ENCODE data around the gene GPX1.
A peak's percentile ranks its signal among the peaks of the same experiment; 100 is the strongest.
"Not testable (repeated sequence)": the region's sequence is repeated elsewhere in the genome, so short reads cannot be mapped to it uniquely, and the experiment has no call there.

The GPX1 gene

DNA sequence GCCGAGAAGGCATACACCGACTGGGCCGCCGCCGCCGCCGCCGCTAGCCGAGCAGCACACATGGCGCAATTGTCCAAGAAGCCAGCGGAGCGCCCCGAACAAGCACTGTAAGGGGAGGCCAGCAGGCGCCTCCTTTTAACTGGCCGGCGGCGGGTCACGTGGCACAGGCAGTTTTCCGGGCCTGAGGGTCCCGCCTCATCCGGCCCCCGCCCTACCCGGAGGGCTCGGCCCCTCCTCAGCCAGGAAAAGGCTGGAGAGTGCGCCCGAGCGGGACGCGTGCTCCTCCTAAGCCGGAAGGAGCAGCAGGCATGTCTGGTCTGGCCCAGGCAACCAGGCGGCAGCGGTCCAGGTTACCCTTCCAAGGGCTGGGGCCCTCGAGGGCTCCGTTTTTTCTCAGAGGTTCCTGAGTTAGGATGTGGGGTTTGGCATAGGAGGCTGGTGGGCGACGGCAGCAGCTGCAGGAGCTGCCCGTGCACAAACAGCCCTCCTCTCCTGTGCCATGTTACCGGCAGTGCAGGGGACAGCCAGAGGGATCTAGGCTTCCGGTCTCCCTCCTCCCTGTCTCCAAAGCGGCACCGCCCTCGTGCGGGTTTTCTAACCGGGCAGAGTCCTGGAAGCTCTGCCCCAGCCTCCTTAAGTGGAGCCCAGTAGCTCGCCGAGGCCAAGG lies at the start of gene GPX1:
TSS of gene GPX1 (minus strand) at position 137 of the 667 bp plus-strand sequence. CDS start at position 62, 75 bp downstream.
- Histone ChIP-seq H2AFZ (ENCODE audit: low read depth, low read length) (peak within 1 kb of the TSS; percentile 2), H3K4me3 (ENCODE audit: low read length) (peak within 1 kb of the TSS; percentile 65), H3K36me3 (ENCODE audit: insufficient read depth, low read length) (peaks cover 39% of the 10 kb centered on the region), H3K9me3 (ENCODE audit: low read length) (no peaks in the 10 kb centered on the region), H3K4me1 (ENCODE audit: insufficient read depth, low read length) (peaks cover 13% of the 10 kb centered on the region), H3K27me3 (ENCODE audit: insufficient read depth, low read length) (no peaks in the 10 kb centered on the region)

GRCh38 chr3:49406571-49407565 lies 48.7 kb upstream of the GPX1 start:
- Histone ChIP-seq H3K4me1 (ENCODE audit: insufficient read depth, low read length) (peaks cover 12% of the 10 kb centered on the region), H2AFZ (ENCODE audit: low read depth, low read length) (no peak overlapping the region), H3K4me3 (ENCODE audit: low read length) (no peak overlapping the region), H3K36me3 (ENCODE audit: insufficient read depth, low read length) (peaks cover 14% of the 10 kb centered on the region), H3K27me3 (ENCODE audit: insufficient read depth, low read length) (no peaks in the 10 kb centered on the region), H3K9me3 (ENCODE audit: low read length) (no peaks in the 10 kb centered on the region)

DNA sequence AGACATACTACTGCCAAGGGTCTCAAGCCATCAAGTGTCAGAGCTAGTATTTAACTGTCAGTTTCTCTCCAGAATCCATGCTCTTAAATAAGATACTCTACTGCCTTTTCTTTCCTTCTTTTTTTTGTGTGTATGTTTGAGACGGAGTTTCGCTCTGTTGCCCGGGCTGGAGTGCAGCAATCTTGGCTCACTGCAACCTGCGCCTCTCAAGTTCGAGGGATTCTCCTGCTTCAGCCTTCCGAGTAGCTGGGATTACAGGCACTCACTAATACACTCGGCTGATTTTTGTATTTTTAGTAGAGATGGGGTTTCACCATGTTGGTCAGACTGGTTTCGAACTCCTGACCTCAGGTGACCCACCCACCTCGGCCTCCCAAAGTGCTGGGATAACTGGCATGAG lies 47.4 kb upstream of the GPX1 start:
- not testable (repeated sequence) for H2AFZ ChIP-seq (ENCODE audit: low read depth, low read length); H3K4me3 ChIP-seq (ENCODE audit: low read length); H3K9me3 ChIP-seq (ENCODE audit: low read length); H3K27me3 ChIP-seq (ENCODE audit: insufficient read depth, low read length)
- peaks cover 10% of the 10 kb centered on the region for H3K4me1 ChIP-seq (ENCODE audit: insufficient read depth, low read length)
- peaks cover 16% of the 10 kb centered on the region for H3K36me3 ChIP-seq (ENCODE audit: insufficient read depth, low read length)

- Histone ChIP-seq H3K4me1 (ENCODE audit: insufficient read depth, low read length) (no peaks in the 10 kb centered on the region), H2AFZ (ENCODE audit: low read depth, low read length) (no peak overlapping the region), H3K9me3 (ENCODE audit: low read length) (no peaks in the 10 kb centered on the region), H3K27me3 (ENCODE audit: insufficient read depth, low read length) (no peaks in the 10 kb centered on the region), H3K4me3 (ENCODE audit: low read length) (no peak overlapping the region), H3K36me3 (ENCODE audit: insufficient read depth, low read length) (peaks cover 16% of the 10 kb centered on the region)
Measured at GRCh38 chr3:49403891-49404290, 45.7 kb upstream of the GPX1 start.

DNA sequence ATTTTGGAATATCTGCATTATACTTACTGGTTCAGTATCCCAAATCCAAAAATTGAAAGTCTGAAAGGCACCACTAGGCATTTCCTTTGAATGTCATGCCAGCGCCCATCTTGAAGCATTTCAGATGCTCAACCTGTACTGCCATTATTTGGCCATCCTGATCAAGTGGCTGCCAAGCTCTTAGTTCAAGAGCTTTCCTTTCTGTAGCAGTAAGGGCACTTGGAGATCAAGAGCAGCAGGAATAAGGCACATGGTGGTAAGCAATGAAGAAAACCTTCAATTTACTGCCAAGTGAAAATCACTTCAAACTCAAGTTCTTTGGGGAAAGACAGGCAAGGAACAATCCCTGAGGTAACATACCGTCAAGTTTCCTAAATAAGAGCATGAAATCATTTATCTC lies 43.6 kb upstream of the GPX1 start:
- Histone ChIP-seq H3K4me1 (ENCODE audit: insufficient read depth, low read length) (no peaks in the 10 kb centered on the region), H3K36me3 (ENCODE audit: insufficient read depth, low read length) (peaks cover 16% of the 10 kb centered on the region), H3K9me3 (ENCODE audit: low read length) (no peaks in the 10 kb centered on the region), H3K27me3 (ENCODE audit: insufficient read depth, low read length) (no peaks in the 10 kb centered on the region), H2AFZ (ENCODE audit: low read depth, low read length) (no peak overlapping the region), H3K4me3 (ENCODE audit: low read length) (no peak overlapping the region)

DNA sequence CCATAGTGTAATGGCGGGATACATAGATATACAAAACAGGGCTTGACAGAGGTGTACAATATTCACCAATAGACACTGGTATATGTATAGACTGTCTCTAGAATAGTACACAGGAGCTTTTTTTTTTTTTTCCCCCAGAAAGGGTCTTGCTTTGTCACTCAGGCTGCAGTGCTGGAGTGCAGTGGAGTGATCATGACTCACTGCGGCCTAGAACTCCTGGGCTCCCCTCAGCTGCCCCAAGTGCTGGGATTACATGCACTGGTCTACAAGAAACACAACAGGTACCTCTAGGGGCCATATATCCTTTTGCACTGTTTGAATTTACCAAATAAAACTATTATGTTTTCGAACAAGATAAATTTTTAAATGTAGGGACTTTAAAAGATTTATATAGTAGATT lies 41.3 kb upstream of the GPX1 start:
- Histone ChIP-seq H3K36me3 (ENCODE audit: insufficient read depth, low read length) (peaks cover 29% of the 10 kb centered on the region), H3K4me1 (ENCODE audit: insufficient read depth, low read length) (no peaks in the 10 kb centered on the region), H3K27me3 (ENCODE audit: insufficient read depth, low read length) (no peaks in the 10 kb centered on the region), H2AFZ (ENCODE audit: low read depth, low read length) (no peak overlapping the region), H3K9me3 (ENCODE audit: low read length) (no peaks in the 10 kb centered on the region), H3K4me3 (ENCODE audit: low read length) (no peak overlapping the region)

DNA sequence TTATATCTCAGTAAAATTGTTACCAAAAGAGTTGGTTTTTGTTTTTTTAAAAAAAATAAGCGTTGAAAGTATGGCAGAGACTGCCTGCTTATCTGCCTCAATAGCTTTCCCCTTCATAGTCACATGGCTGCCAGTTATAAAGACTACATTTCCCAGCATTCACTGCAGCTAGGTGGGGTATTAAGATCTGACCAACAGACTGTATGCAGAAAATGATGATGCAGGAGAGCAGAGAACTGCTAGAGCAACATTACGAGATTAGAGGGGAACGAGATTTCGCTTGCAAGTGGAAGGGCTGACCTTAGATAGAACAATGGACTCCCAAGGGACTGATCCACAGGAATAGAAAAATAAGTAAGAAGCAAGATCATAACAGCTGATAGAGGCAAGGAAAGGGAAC lies 39.3 kb upstream of the GPX1 start:
- Histone ChIP-seq H3K27me3 (ENCODE audit: insufficient read depth, low read length) (no peaks in the 10 kb centered on the region), H3K4me3 (ENCODE audit: low read length) (no peak overlapping the region), H3K36me3 (ENCODE audit: insufficient read depth, low read length) (peaks cover 19% of the 10 kb centered on the region), H2AFZ (ENCODE audit: low read depth, low read length) (no peak overlapping the region), H3K4me1 (ENCODE audit: insufficient read depth, low read length) (no peaks in the 10 kb centered on the region), H3K9me3 (ENCODE audit: low read length) (no peaks in the 10 kb centered on the region)

- not testable (repeated sequence) for H3K4me3 ChIP-seq (ENCODE audit: low read length); H2AFZ ChIP-seq (ENCODE audit: low read depth, low read length); H3K4me1 ChIP-seq (ENCODE audit: insufficient read depth, low read length); H3K9me3 ChIP-seq (ENCODE audit: low read length); H3K27me3 ChIP-seq (ENCODE audit: insufficient read depth, low read length)
- H3K36me3 ChIP-seq (ENCODE audit: insufficient read depth, low read length): peaks cover 11% of the 10 kb centered on the region
Measured at GRCh38 chr3:49391310-49391709, 33.2 kb upstream of the GPX1 start.

DNA sequence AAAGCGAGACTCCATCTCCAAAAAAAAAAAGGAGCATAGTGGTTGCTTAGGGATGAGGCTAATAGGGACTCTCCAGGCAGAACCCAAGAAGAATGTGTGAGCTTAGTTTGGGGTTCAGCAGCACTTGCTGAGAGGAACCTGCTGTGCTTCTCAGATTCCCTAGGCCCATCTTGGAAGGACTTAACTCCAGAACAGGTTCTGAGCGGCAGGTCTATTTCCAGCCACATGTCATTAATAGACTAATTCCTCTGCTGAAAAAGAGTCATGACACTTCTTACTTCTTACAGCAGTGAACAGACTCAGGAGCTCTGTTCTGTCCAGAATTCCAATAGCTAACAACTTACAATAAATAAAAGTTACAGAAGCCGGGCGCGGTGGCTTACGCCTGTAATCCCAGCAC lies 31.1 kb upstream of the GPX1 start:
- Histone ChIP-seq H3K9me3 (ENCODE audit: low read length) (peaks cover 2% of the 10 kb centered on the region), H3K27me3 (ENCODE audit: insufficient read depth, low read length) (no peaks in the 10 kb centered on the region), H3K4me3 (ENCODE audit: low read length) (no peak overlapping the region), H3K36me3 (ENCODE audit: insufficient read depth, low read length) (no peaks in the 10 kb centered on the region), H3K4me1 (ENCODE audit: insufficient read depth, low read length) (no peaks in the 10 kb centered on the region), H2AFZ (ENCODE audit: low read depth, low read length) (no peak overlapping the region)

DNA sequence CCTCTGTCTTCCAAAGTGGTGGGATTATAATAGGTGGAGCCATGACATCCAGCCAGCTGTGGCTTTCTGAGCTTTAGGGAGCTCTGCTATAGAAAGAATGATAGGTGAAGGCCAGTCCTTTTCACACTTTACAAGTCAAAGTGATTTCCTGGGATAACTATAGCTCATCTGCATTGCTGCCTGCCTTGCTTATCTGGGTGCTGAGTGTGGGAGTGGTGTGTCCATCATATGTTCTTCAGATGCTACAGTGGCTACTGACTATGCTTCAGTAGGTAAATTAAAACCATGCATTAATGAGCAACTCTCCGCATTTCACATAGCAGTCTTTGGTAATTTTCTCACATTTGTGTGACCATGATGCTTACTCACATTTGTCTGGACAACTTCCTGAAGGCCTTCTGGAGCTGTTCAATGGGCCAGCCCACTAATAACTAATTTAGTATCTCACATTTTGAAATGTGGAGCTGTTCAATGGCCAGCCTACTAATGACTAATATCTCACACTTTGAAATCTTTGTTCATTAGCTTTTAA lies 30.2 kb upstream of the GPX1 start:
- Histone ChIP-seq H3K4me1 (ENCODE audit: insufficient read depth, low read length) (no peaks in the 10 kb centered on the region), H3K36me3 (ENCODE audit: insufficient read depth, low read length) (no peaks in the 10 kb centered on the region), H3K4me3 (ENCODE audit: low read length) (no peak overlapping the region), H2AFZ (ENCODE audit: low read depth, low read length) (no peak overlapping the region), H3K27me3 (ENCODE audit: insufficient read depth, low read length) (no peaks in the 10 kb centered on the region), H3K9me3 (ENCODE audit: low read length) (peaks cover 2% of the 10 kb centered on the region)

- Histone ChIP-seq H3K9me3 (ENCODE audit: low read length) (peaks cover 2% of the 10 kb centered on the region), H3K27me3 (ENCODE audit: insufficient read depth, low read length) (no peaks in the 10 kb centered on the region), H2AFZ (ENCODE audit: low read depth, low read length) (no peak overlapping the region), H3K4me3 (ENCODE audit: low read length) (no peak overlapping the region), H3K36me3 (ENCODE audit: insufficient read depth, low read length) (no peaks in the 10 kb centered on the region), H3K4me1 (ENCODE audit: insufficient read depth, low read length) (no peaks in the 10 kb centered on the region)
Measured at GRCh38 chr3:49387721-49388120, 29.6 kb upstream of the GPX1 start.

DNA sequence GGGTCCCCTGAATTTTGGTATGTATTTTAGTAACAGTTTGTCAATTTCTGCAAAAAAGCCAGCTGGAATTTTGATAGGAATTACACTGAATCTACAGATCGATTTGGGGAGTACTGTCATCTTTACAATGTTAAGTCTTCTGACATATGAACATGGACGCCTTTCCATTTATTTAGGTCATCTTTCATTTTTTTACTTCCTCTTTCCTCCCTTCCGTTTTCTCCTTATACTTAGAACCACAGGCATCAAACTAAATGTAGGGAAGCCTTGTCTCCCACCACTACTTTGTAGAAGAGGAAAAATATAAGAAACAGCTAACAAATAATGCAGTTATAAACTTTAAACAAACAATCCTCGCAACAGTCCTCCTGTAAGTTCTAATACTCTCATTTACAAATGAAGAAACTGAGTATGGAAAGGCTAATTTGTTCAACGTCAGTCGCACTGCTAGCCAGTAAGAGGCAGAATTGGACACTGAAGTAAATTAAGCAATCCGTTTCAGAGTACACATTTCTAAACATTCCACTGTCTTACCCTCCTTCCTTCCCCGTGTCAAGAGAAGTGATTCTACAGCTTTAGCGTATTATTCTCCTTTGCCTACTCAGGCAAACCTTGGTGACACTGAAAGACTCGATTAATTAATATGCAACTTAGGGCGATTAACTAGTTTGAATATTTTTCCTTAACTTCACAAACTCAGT lies 28.1 kb upstream of the GPX1 start:
- H3K9me3 ChIP-seq (ENCODE audit: low read length): peaks cover 2% of the 10 kb centered on the region
- no peaks in the 10 kb centered on the region for H3K27me3 ChIP-seq (ENCODE audit: insufficient read depth, low read length)
- no peak overlapping the region for H2AFZ ChIP-seq (ENCODE audit: low read depth, low read length)
- no peaks in the 10 kb centered on the region for H3K4me1 ChIP-seq (ENCODE audit: insufficient read depth, low read length)
- H3K36me3 ChIP-seq (ENCODE audit: insufficient read depth, low read length): no peaks in the 10 kb centered on the region
- H3K4me3 ChIP-seq (ENCODE audit: low read length): no peak overlapping the region

GRCh38 chr3:49385617-49386016 lies 27.5 kb upstream of the GPX1 start:
- no peak overlapping the region for H2AFZ ChIP-seq (ENCODE audit: low read depth, low read length)
- peaks cover 2% of the 10 kb centered on the region for H3K9me3 ChIP-seq (ENCODE audit: low read length)
- H3K4me1 ChIP-seq (ENCODE audit: insufficient read depth, low read length): no peaks in the 10 kb centered on the region
- H3K27me3 ChIP-seq (ENCODE audit: insufficient read depth, low read length): no peaks in the 10 kb centered on the region
- H3K36me3 ChIP-seq (ENCODE audit: insufficient read depth, low read length): no peaks in the 10 kb centered on the region
- H3K4me3 ChIP-seq (ENCODE audit: low read length): no peak overlapping the region

All from neuron (in vitro differentiated cells).